HuH-7 (cell line): ENCODE measurements around the gene CD2AP.
"Not testable (repeated sequence)": the region's sequence is repeated elsewhere in the genome, so short reads cannot be mapped to it uniquely, and the experiment has no call there.

Source experiments
- DNase-seq: peaks from one replicate; pipeline ENCODE4 v3.0.0; 2011; ENCODE audit warnings: low spot score

CD2AP gene

GRCh38 chr6:47457370-47457769 is 20.2 kb upstream of the CD2AP start:
- DNase-seq = no peak

GRCh38 chr6:47464052-47464451 is 13.5 kb upstream of the CD2AP start:
- DNase-seq = no peak

GRCh38 chr6:47465117-47465516 is 12.5 kb upstream of the CD2AP start:
- no peak for DNase-seq

DNA sequence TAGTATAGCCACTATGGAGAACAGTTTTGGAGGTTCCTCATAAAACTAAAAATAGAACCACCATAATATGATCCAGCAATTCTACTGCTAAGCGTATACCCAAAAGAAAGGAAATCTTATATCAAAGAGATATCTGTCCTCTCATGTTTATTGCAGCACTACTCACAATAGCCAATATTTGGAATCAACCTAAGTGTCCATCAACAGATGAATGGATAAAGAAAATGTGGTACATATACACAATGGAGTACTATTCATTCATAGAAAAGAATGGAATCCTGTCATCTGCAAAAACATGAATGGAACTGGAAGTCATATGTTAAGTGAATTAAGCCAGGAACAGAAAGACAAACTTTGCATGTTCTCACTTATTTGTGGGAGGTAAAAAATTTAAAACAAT is 5.7 kb upstream of the CD2AP start:
- no peak for DNase-seq

DNA sequence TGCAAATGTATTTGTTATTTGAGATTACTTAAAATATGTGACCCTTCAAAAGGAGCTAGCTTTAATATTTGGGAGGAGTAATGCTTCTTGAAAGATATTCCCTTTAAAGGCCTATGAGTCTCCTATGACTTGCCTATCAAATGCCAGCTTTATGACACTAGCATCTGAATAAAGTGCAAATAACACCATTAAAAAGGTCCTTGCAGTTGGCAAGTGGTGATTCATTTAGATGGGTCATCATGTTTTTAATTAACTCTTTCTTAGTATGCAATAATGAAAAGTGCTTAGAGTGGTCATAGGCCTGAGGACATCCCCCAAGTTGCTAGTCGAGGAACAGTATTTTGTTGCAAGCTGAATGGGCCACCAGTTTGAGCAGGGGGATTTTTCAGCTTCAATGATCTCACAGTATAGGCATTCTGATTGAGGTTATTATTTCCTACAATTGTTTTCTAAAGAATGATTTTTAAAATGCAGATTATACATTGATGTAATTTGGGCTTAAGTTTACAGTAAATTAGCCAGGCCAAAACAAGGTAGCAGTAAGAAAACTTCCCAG is 3.7 kb upstream of the CD2AP start:
- DNase-seq = no peak

- DNase-seq = no peak
Measured at GRCh38 chr6:47475319-47475816, 2.2 kb upstream of the CD2AP start.

DNA sequence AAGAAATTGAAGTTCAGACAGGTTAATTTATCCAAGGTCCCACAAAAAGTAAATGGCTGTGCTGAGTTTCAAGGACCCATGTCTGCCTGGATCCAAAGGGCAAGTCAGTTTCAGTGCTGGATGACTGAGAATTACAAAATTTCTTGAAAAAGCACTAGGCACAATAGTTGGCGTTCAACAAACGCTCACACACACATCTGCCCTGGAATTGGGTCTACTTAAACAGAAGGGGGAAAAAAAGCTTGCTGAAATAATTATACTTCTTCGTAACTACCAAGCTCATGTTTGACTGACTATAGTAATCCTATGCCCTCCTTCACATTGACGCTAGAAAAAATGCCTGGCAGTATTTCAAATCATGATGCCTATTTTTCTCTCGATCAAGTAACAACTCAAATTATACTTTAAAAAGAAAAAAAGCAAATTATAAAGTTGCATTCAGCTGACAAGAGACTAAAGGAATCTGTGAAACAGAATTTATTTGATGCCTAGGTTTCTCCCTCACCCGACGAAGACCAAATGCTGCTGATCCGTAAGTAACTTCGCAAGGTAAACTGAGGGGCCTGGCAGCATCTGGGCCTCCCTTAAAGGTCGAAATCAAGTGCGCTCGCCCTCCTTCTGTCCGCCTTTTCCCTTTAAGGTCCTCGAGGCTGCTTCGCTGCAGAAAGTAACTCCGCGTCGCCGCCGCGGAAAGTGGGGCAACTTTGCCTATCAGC is 650 bp upstream of the CD2AP start:
- DNase-seq = no peak

DNA sequence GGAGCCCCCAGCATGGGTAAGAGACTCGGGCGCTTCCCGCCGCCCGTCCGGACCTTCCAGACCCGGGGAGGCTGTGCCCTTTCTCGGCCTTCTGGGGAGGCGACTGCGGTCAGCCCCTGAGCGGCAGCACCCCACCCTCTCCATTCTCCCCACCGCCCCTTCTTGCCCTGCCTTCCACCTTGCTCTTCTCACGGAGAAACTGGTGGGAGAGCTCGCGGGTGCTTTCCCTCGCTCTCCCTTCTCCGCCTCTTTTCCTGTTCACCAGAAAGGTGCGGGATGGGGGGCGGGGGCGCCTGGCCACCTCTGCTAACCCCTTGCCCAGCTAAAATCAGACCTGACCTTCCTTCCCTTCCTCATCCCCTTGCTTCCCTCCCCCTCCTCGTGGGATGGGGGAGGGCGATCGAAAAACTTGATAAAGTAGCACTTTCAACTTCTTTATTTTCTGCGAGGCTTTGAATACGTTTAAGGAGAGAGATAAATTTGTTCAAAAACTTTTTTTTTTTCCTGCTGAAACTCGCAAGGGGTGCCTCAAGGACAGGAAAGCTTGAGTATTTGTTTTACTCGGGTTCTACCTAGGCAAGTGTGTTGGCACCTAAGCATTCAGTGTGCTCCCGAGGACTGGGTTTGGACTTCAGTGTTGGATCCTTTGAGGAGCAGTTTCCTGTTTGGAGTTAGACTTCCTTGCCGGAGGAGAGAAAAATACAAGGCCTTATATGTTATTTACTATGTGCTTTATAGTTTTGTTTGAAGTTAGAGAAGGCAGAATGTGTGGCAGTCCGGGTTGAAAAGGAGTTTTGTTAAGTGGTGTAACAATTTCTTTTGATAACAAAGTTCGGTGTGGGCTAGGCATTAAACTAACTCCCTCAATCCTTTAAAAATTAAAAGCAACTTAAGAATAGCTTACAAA is 897 bp downstream of the CD2AP start:
- DNase-seq = no peak

DNA sequence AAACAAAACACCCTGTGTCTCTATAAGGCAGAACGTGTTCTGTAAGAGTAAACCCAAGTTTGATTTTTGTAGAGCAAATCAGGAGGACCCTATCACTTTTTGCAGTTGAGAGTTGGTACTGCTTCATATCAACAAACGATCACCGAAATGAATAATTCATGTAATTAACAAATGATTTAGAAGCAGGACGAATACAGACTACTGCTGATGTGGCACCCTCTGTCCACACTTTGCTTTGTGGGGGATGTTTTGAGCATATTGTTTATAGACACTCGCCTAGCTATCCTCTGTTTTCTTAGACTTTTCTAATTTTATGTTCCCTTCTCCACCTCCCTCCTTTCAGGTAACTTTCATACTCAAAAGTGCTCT is 1.5 kb downstream of the CD2AP start:
- no peak for DNase-seq

- DNase-seq = no peak
Measured at GRCh38 chr6:47479874-47480273, 2.3 kb downstream of the CD2AP start.

GRCh38 chr6:47481213-47481612 is 3.6 kb downstream of the CD2AP start:
- not testable (repeated sequence) for DNase-seq

GRCh38 chr6:47481806-47482205 is 4.2 kb downstream of the CD2AP start:
- DNase-seq = no peak

- no peak for DNase-seq
Measured at GRCh38 chr6:47483516-47483852, 5.9 kb downstream of the CD2AP start.

GRCh38 chr6:47483853-47484546 is 6.4 kb downstream of the CD2AP start:
- no peak for DNase-seq

- no peak for DNase-seq
Measured at GRCh38 chr6:47484616-47485015, 7.0 kb downstream of the CD2AP start.

DNA sequence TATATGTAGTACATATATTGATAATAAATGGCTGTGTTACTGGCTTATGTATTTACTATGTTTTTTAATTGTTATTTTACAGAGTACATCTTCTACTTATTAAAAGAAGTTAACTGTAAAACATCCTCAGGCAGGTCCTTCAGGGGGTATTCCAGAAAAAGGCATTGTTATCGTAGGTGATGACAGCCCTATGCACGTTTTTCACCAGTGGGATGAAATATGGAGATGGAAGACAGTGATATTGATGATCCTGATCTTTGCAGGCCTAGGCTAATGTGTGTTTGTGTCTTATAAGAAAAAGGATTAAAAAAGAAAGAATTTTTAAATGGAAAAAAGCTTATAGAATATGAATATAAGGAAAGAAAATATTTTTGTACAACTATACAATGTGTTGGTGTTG is 7.5 kb downstream of the CD2AP start:
- DNase-seq = no peak

- no peak for DNase-seq
Measured at GRCh38 chr6:47485491-47486135, 8.0 kb downstream of the CD2AP start.

GRCh38 chr6:47489995-47490394 is 12.4 kb downstream of the CD2AP start:
- DNase-seq = no peak

- no peak for DNase-seq
Measured at GRCh38 chr6:47490676-47491075, 13.1 kb downstream of the CD2AP start.

GRCh38 chr6:47492355-47492754 is 14.8 kb downstream of the CD2AP start:
- no peak for DNase-seq

DNA sequence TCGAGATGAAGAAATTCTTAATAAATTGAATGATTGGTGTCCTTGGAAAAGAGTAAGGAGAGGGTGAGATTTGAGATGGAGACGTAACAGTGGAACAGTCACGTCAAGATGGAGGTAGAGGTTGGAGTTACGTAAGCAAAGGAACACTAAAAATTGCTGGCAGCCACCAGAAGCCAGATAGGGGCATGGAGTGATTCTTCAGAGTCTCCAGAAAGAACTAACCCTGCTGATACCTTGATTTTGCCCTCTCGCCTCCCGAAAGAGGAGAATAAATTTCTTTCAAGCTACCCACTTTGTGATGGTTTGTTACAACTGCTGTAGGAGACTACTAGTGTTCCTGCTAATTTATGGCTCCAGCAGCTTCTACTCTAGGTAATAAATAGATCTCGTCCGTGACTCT is 17.6 kb downstream of the CD2AP start:
- no peak for DNase-seq

DNA sequence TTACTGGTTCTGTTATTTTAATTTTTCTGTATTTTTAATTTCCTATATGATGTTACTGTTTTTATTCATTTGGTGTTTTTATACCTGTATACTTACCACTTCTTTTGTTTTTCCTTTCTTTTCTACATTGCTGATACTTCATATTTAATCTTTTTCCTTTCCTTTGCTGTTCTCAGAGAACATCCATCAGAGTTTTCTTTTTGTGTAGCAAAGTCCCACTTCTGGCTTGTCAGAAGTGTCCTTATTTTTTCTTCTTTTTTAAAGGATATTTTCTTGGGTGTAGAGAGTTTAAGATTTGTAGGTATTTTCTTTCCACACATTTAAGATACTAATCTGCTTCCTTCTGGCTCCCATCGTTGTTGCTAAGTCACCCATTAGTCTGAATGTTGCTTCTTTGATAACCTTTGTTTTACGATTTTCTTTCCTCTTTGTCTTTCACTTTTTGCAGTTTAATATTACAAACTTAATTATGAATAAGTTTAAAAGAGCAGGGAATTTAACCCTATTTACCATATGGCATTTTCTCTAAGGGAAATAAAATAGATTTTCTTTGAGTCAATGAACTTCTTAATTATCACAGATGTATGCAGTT is 18.5 kb downstream of the CD2AP start:
- no peak for DNase-seq
